ENCODE data around the gene PABPC1L.
A peak's percentile ranks its signal among the peaks of the same experiment; 100 is the strongest.

PABPC1L gene

DNA sequence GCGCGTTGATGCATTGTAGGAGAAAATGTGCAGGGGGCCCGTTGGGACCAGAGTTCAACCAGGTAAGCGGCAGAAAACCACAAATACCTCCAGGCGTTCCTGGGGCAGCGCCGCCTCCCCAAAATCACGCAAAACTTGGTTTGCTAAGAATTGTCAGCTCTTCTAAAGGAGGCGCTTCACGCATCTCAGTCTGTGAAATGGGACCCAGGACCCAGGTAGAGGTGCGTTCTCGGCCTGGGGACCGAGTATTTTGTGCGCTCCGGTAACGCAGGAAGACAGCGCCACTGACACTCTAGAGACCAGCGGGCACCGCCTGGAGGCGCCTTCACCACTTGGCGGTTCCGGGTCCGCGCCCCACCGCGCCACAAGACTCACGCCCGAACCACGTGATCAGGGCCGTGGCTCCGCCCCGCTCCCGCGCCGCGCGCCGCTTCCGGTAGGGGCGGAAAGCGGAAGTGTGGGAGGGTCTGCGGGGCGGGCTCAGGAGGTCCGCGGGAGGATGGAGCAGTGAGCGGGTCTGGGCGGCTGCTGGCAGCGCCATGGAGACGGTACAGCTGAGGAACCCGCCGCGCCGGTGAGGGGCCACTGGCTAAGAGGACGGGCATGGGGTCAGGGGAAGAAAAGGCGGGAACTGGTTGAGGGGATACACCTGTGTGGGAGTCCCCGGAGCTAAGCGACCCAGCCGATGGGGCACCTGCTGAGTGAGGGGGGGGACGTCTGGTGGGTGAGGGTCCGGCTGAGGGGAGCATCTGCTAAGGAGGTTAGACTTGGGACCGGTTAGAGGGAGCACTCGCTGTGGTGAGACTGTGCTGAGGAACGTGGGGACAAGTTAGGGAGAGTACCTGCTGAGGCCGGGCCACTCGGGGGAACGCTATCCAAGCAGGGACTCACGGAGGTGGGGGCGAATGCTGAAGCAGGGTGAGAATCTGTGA, 56.4 kb downstream of the PABPC1L start, which contains the start of gene STK4:
STK4 (plus strand) TSS at position 483 of the 932 bp plus-strand sequence; CDS start at position 540, 57 bp downstream.
- peak; percentile 97 for DNase-seq (ENCODE audit: low read depth, low spot score)

DNA sequence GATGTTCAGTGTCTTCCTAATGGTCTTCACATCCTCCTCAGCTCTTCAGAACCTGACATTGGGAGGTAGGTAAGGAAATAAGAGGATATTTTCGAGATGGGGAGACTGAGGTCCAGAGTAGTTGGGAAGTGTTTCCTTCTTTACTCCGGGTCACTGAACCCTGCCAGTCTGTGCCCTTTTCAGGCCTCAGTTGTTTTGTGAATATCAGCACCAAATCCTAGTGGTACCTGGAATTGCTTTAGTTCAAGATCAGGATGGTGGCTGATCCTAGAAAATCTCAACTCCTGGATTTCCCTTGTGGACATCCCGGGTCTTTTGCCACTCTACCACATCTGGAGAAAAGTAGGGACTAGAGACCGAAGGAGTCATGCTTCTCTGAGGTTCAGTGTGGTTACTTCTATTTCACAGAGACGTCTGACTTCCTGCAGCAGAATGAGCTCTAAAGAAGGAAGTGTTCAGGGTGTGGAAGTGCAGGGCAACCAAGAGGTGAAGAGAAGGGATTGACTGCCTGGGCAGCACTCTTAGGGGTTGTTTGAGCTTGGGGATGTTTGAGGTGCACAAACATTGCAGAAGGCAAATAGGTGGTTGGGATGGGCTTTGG, 57.4 kb downstream of the PABPC1L start:
- DNase-seq (ENCODE audit: low read depth, low spot score) = no peak

DNA sequence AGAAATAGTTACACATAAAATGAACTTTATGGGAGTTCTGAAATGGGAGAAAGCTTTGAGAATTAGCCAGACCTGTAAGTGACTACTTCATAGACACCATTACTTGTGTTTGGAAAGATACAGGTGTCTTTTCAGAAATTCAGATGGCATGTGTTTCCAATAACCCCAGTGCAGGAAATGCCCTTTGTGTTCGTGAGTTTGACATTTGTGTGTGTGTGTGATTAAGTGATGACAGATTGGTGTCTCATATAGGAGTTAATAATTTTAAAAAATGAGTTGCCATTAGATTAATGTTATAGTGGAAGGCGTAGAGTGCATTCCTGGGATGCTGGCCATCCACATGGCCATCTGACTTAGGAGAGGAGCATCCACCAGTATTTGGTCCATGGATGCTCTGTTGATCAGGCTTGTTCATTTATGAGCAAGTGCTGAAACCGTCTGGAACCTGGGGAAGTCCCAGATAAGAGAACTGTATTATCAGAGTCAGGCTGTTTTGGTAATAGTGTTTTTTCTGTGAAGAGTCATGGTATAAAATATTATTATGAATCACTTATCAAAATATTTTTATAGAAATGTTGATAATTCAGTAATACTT, 59.5 kb downstream of the PABPC1L start:
- DNase-seq (ENCODE audit: low read depth, low spot score) = no peak

GRCh38 chr20:44970243-44970757, 60.4 kb downstream of the PABPC1L start:
- DNase-seq (ENCODE audit: low read depth, low spot score) = peak; percentile 15

- DNase-seq (ENCODE audit: low read depth, low spot score) = no peak
Observed at GRCh38 chr20:44973053-44973452, 63.2 kb downstream of the PABPC1L start.

DNA sequence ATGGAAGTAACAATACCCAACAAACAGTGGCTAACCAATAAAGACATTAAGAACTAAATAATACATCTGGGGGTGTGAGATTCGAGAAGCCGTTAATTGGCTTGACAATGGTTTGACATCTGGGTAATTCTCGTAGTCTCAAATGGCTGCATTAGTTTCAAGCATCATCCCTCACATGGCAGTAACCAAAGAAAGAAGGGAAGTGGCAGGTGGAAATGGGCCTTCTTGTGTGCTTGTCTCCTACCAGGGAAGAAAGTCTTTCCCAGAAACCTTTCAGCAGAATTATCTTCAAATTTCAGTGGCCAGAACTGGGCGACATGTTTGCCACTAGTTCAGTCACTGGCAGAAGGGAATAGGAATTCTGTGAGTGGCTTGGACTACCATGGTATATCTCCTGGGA, 66.8 kb downstream of the PABPC1L start:
- DNase-seq (ENCODE audit: low read depth, low spot score) = no peak

GRCh38 chr20:44979090-44979621, 69.3 kb downstream of the PABPC1L start:
- DNase-seq (ENCODE audit: low read depth, low spot score) = peak; percentile 32

DNA sequence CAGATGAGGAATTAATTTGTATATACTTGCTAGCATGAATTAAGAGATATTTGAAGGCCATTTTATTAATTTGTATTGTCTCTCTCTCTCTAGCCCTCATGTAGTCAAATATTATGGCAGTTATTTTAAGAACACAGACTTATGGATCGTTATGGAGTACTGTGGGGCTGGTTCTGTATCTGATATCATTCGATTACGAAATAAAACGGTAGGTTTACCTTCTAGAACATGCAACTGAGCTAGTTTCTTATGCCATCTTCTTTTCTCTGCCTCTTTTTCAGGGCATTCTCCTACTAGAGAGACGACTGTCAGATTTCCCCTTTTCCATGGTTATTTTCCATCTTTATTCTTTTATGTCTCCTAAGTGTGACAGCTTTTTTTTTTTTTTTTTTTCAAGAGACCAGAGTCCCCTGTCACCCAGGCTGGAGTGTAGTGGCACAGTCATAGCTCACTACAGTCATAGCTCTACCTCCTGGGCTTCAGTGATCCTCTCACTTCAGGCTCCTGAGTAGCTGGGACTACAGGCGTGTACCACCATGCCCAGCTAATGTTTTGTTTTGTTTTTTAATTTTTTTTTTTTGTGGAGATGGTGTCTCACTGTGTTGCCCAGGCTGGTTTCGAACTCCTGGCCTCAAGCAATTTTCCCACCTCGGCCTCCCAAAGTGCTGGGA, 72.0 kb downstream of the PABPC1L start:
- no peak for DNase-seq (ENCODE audit: low read depth, low spot score)

DNA sequence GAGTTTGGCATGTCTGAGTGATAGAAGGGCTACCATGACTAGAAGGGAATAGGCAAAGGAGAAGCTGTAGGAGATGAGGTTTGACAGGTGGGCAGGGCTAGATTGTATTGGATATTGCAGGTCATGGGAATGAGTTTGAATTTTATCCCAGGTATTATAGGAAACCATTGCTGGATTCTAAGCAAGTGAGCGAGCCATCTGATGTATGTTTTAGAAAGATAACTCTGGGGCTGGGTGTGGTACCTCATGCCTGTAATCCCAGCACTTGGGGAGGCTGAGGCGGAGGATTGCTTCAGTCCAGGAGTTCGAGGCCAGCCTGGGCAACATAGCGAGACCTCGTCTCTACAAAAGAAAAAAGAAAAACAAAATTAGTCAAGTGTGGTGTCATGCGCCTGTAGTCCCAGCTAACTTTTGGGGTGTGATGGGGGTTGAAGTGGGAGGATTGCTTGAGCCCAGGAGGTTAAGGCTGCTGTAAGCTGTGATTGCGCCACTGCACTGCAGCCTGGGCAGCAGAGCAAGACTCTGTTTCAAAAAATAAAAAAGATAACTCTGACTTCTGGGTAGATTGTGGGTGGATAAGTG, 73.3 kb downstream of the PABPC1L start:
- no peak for DNase-seq (ENCODE audit: low read depth, low spot score)

GRCh38 chr20:44988631-44989171, 78.8 kb downstream of the PABPC1L start:
- no peak for DNase-seq (ENCODE audit: low read depth, low spot score)
